Fibroblast of lung (primary cell): ENCODE data around the gene POLR2L. TPM values are rescaled to one million over a fixed set of nuclear protein-coding genes. Genes with fewer than 3 reads are reported as not detected.

Experiments
- DNase-seq, 2 donors: peaks; one replicate each; pipeline versions ENCODE4 v3.0.0 to v3.0.0-alpha.2; 2010; ENCODE audit warnings: low read depth in 2 of 2
- H2AFZ ChIP-seq: 2 replicates; pipeline ENCODE4 v1.5.1; 2012; ENCODE audit warnings: low read length, control low read depth, inconsistent platforms
- H3K27ac ChIP-seq: 2 replicates; pipeline ENCODE4 v1.5.1; 2011; ENCODE audit warnings: low read length, control low read depth; ENCODE audit not compliant: insufficient read depth
- H3K27me3 ChIP-seq: 2 replicates; pipeline ENCODE4 v1.5.1; 2011; ENCODE audit warnings: mild to moderate bottlenecking, low read length; ENCODE audit not compliant: control insufficient read depth, insufficient read depth
- H3K36me3 ChIP-seq: 2 replicates; pipeline ENCODE4 v1.5.1; 2011; ENCODE audit warnings: low read length; ENCODE audit not compliant: control insufficient read depth, insufficient read depth
- H3K4me1 ChIP-seq: 2 replicates; pipeline ENCODE4 v1.5.1; 2011; ENCODE audit warnings: low read length; ENCODE audit not compliant: control insufficient read depth, insufficient read depth; ENCODE audit errors: extremely low read depth
- H3K4me2 ChIP-seq: 2 replicates; pipeline ENCODE4 v1.5.1; 2011; ENCODE audit warnings: low read length, control low read depth; ENCODE audit not compliant: insufficient read depth; ENCODE audit errors: extremely low read depth
- H3K4me3 ChIP-seq, 4 experiments: fragments of 200-600 bp in 1 of 4; sonication (generic) in 1 of 4; replicated peaks in 1 of 4; 2 replicates each; pipeline ENCODE4 v1.5.1; 2011 to 2016; ENCODE audit warnings: low read length in 4 of 4, low read depth in 3 of 4, mild to moderate bottlenecking in 3 of 4, control low read depth in 2 of 4, inconsistent platforms in 1 of 4, mixed read lengths in 1 of 4; ENCODE audit not compliant: insufficient read depth in 1 of 4; ENCODE audit errors: control extremely low read depth in 1 of 4
- H3K79me2 ChIP-seq: 2 replicates; pipeline ENCODE4 v1.5.1; 2012; ENCODE audit warnings: mild to moderate bottlenecking, low read length, inconsistent platforms; ENCODE audit not compliant: control insufficient read depth, insufficient read depth
- H3K9ac ChIP-seq: 2 replicates; pipeline ENCODE4 v1.5.1; 2011; ENCODE audit warnings: mild to moderate bottlenecking, low read length, control low read depth; ENCODE audit not compliant: insufficient read depth
- H3K9me3 ChIP-seq: 2 replicates; pipeline ENCODE4 v1.5.1; 2012; ENCODE audit warnings: low read depth, low read length; ENCODE audit not compliant: control insufficient read depth, insufficient read depth
- H4K20me1 ChIP-seq: 2 replicates; pipeline ENCODE4 v1.5.1; 2011; ENCODE audit warnings: low read length; ENCODE audit not compliant: control insufficient read depth, insufficient read depth; ENCODE audit errors: extremely low read depth
- EZH2 ChIP-seq: IDR thresholded peaks from 2 replicates; pipeline ENCODE4 v1.5.1; 2012; ENCODE audit warnings: low read length, control low read depth, mild to moderate bottlenecking; ENCODE audit errors: missing control alignments
- polyA plus RNA-seq, 2 donors: library from polyadenylated mRNA; depleted of rRNA in 1 of 2; stranded (reverse) in 1 of 2; unstranded in 1 of 2; fragments of >200 nt; gene quantifications; 2 replicates each; pipeline ENCODE4 v1.2.1, GENCODE V29; 2011 to 2012; ENCODE audit warnings: missing spikeins in 1 of 2
- total RNA-seq: library from RNA; depleted of rRNA; stranded (reverse); fragments of >200 nt; gene quantifications from 2 replicates; pipeline ENCODE4 v1.2.1, GENCODE V29; 2014
- TF ChIP-seq, protein P1 (sequence below), 2 donors: IDR thresholded peaks in 1 of 2; conservative IDR thresholded peaks in 1 of 2; 1 replicate in 1 of 2; 2 replicates in 1 of 2; pipeline ENCODE4 v1.5.1; 2011 to 2012; ENCODE audit warnings: low read length in 2 of 2, control low read depth in 1 of 2, inconsistent platforms in 1 of 2, low read depth in 1 of 2, mild to moderate bottlenecking in 1 of 2

Gene POLR2L
- total and polyA plus RNA-seq, 2 donors (not counting 1 experiment from before 2014, with no cell fraction given), result 181 to 196 TPM

DNA sequence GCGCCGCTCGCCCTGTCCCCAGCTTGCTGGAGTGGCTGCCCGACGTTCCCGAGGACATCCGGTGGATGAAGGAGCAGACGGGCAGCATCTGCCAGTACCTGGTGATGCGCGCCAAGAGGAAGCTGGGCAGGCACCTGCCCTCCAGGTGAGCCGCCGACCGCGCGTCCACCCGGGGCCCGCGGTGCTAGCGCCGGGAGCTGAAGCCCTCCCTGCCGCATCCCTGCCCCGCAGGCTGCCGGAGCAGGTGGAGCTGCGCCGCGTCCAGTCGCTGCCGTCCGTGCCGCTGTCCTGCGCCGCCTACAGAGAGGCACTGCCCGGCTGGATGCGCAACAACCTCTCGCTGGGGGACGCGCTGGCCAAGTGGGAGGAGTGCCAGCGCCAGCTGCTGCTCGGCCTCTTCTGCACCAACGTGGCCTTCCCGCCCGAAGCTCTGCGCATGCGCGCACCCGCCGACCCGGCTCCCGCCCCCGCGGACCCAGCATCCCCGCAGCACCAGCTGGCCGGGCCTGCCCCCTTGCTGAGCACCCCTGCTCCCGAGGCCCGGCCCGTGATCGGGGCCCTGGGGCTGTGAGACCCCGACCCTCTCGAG is 17.9 kb downstream of the POLR2L start:
- TF ChIP-seq, protein P1, sequence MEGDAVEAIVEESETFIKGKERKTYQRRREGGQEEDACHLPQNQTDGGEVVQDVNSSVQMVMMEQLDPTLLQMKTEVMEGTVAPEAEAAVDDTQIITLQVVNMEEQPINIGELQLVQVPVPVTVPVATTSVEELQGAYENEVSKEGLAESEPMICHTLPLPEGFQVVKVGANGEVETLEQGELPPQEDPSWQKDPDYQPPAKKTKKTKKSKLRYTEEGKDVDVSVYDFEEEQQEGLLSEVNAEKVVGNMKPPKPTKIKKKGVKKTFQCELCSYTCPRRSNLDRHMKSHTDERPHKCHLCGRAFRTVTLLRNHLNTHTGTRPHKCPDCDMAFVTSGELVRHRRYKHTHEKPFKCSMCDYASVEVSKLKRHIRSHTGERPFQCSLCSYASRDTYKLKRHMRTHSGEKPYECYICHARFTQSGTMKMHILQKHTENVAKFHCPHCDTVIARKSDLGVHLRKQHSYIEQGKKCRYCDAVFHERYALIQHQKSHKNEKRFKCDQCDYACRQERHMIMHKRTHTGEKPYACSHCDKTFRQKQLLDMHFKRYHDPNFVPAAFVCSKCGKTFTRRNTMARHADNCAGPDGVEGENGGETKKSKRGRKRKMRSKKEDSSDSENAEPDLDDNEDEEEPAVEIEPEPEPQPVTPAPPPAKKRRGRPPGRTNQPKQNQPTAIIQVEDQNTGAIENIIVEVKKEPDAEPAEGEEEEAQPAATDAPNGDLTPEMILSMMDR (conservative IDR thresholded peaks at IDR 0.05 in 1 of 2, IDR thresholded peaks at IDR 0.05 in 1 of 2; ENCODE audit: low read depth in 1 of 2, low read length in 2 of 2), result no peak
- no peak for TF ChIP-seq EZH2
- Histone ChIP-seq H3K4me2 (no peak overlapping the region), H2AFZ (no peak overlapping the region), H3K4me3 (no peak overlapping the region), H4K20me1 (no peaks in the 10 kb centered on the region), H3K36me3 (peaks cover 15% of the 10 kb centered on the region), H3K27me3 (no peaks in the 10 kb centered on the region), H3K9ac (no peak overlapping the region), H3K9me3 (no peaks in the 10 kb centered on the region), H3K27ac (no peak overlapping the region), H3K79me2 (peaks cover 16% of the 10 kb centered on the region), H3K4me1 (peaks cover 19% of the 10 kb centered on the region)
- no peak for DNase-seq

DNA sequence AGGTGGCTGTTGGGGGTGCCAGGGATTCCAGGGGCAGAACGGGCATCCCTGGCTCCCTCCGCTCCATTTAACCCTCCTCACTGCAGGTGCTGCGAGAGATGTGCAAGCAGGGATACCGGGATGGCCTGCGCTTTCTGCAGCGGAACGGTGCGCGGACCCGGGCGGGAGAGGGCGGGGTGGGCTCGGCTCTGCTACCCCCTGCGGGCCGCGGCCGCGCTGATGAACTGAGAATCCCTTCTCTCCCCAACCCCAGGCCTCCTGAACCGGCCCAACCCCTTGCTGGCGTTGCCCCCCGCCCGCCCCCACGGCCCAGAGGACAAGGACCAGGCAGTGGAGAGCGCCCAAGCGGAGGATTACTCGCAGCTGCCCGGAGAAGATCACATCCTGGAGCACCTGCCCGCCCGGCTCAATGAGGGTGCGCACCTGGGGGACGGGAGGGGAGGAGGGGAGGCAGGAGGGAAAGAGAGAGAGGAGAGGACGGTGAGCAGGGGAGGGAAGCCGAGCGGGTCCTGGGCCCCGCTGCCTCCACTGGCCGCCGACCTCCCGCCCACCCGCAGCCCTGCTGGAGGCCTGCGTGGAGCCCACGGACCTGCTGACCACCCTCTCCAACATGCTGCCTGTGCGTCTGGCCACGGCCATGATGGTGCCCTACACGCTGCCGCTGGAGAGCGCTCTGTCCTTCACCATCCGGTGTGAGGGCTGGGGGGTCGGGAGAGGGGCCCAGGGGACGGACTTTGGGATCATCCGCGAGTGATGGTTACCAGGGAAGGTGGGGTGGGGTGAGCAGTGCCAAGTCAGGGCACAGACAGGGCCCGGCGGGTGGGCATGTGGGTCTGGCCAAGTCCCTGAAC is 18.7 kb downstream of the POLR2L start:
- Histone ChIP-seq H3K9me3 (no peaks in the 10 kb centered on the region), H2AFZ (no peak overlapping the region), H3K27ac (no peak overlapping the region), H4K20me1 (no peaks in the 10 kb centered on the region), H3K4me2 (no peak overlapping the region), H3K4me3 (no peak overlapping the region), H3K27me3 (no peaks in the 10 kb centered on the region), H3K36me3 (peaks cover 15% of the 10 kb centered on the region), H3K9ac (no peak overlapping the region), H3K4me1 (peaks cover 18% of the 10 kb centered on the region), H3K79me2 (peaks cover 16% of the 10 kb centered on the region)
- DNase-seq, result no peak
- TF ChIP-seq, protein P1 (conservative IDR thresholded peaks at IDR 0.05 in 1 of 2, IDR thresholded peaks at IDR 0.05 in 1 of 2; ENCODE audit: low read depth in 1 of 2, low read length in 2 of 2), result no peak
- TF ChIP-seq EZH2, result no peak

DNA sequence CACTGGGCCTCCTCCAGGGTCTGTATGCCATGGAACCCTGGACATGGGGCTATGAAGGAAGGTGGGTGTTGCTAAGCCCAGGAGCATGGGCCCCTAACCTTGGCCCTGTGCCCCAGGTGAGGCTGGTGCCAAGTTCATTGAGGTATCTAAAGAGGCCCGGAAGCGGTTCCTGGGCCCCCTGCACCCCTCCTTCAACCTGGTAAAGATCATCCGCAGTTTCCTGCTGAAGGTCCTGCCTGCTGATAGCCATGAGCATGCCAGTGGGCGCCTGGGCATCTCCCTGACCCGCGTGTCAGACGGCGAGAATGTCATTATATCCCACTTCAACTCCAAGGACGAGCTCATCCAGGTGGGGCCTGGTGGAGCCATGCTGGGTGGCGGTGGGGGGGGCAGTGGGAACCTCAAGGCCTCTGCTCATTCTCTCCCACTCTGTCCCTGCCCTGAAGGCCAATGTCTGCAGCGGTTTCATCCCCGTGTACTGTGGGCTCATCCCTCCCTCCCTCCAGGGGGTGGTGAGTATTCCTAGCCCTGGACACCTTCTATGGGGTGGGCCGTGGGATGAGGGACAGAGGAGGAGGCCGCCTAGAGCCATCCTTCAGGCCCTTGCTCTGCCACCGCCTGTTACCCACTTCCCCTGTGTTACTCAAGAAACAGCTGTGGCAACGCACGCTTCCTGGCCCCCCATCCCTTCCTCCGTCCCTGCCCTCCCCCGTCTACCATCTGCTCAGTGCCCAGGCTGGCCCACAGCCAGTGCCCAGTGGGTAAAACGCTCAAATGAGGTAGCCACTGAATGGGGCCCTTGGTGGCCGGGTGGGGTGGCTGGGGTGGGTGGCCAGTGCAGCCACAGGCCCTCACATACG is 20.6 kb downstream of the POLR2L start:
- Histone ChIP-seq H2AFZ (no peak overlapping the region), H3K36me3 (peaks cover 15% of the 10 kb centered on the region)

More for the DNA sequence above, 20.6 kb downstream of the POLR2L start:
- H3K9ac ChIP-seq, result no peak overlapping the region
- H3K79me2 ChIP-seq, result peaks cover 16% of the 10 kb centered on the region
- TF ChIP-seq, protein P1 (conservative IDR thresholded peaks at IDR 0.05 in 1 of 2, IDR thresholded peaks at IDR 0.05 in 1 of 2; ENCODE audit: low read depth in 1 of 2, low read length in 2 of 2), result no peak
- TF ChIP-seq EZH2, result no peak
- no peaks in the 10 kb centered on the region for H4K20me1 ChIP-seq
- H3K4me3 ChIP-seq, result peak overlapping the region in 1 of 4 experiments; percentile 81
- H3K27me3 ChIP-seq, result no peaks in the 10 kb centered on the region
- no peak for DNase-seq
- peaks cover 20% of the 10 kb centered on the region for H3K4me1 ChIP-seq
- H3K9me3 ChIP-seq, result no peaks in the 10 kb centered on the region
- H3K27ac ChIP-seq, result no peak overlapping the region
- peak overlapping the region; percentile 0 for H3K4me2 ChIP-seq
